Testis (tissue), 3 donors: Measurements from ENCODE around the gene QPCT. TPM values are rescaled to one million over a fixed set of nuclear protein-coding genes. Genes with fewer than 3 reads are reported as not detected.
A peak's percentile ranks its signal among the peaks of the same experiment; 100 is the strongest.

Experiments
- DNase-seq: peaks from one replicate; pipeline ENCODE4 v3.0.0-alpha.2; 2019
- H3K27ac ChIP-seq, 2 donors: fragments of 200-600 bp; sonication (generic); one replicate each; pipeline ENCODE4 v1.5.1; 2019
- H3K27me3 ChIP-seq: fragments of 200-600 bp; sonication (generic); one replicate; pipeline ENCODE4 v1.5.1; 2019
- H3K36me3 ChIP-seq: fragments of 200-600 bp; sonication (generic); one replicate; pipeline ENCODE4 v1.5.1; 2017; ENCODE audit warnings: low read depth; ENCODE audit errors: missing control alignments
- H3K4me1 ChIP-seq: fragments of 200-600 bp; sonication (generic); one replicate; pipeline ENCODE4 v1.5.1; 2019
- H3K4me3 ChIP-seq, 2 donors: fragments of 200-600 bp; sonication (generic); one replicate each; pipeline ENCODE4 v1.5.1; 2017 to 2019
- H3K9me3 ChIP-seq: fragments of 200-600 bp; sonication (generic); one replicate; pipeline ENCODE4 v1.5.1; 2017
- POLR2A ChIP-seq: fragments of 450-650 bp; IDR thresholded peaks from one replicate; pipeline ENCODE4 v1.6.1; 2017; ENCODE audit warnings: antibody characterized with exemption, mild to moderate bottlenecking, moderate library complexity
- WGBS, 2 donors: methylation state at CpG; one replicate each; pipeline ENCODE4 v1.1.5; 2018; 5-methylcytosine and 5-hydroxymethylcytosine counted together
- intact Hi-C: fragments of 100-400 bp; cut with DNase I; formaldehyde crosslinking; loops from one replicate; pipeline ENCODE4 v1.15.1; 2023; ENCODE audit warnings: low total_unique reads
- polyA plus RNA-seq: library from polyadenylated mRNA; stranded (reverse); fragments of 350-450 nt; fragmentation: Illumina TruSeq; extraction: RNeasy Lipid Tissue Mini Kit (QIAGEN cat#74804); gene quantifications from one replicate; pipeline ENCODE4 v1.2.3, GENCODE V29; 2014; ENCODE audit warnings: low read depth, low replicate concordance; ENCODE audit not compliant: insufficient read depth
- total RNA-seq, 2 donors: library from RNA; depleted of rRNA; stranded (reverse); fragments of >200 nt; gene quantifications; one replicate each; pipeline ENCODE4 v1.2.3, GENCODE V29; 2016
- TF ChIP-seq, protein P1 (sequence below), 3 experiments: fragments of 450-650 bp in 2 of 3; fragments of 200-600 bp in 1 of 3; sonication (generic) in 1 of 3; IDR thresholded peaks; one replicate each; pipeline ENCODE4 v1.5.1; 2016 to 2019; ENCODE audit warnings: antibody characterized with exemption in 3 of 3, mild to moderate bottlenecking in 2 of 3, moderate library complexity in 1 of 3

Gene QPCT
- total and polyA plus RNA-seq, 3 donors from 2014 or later: 2.9 to 5.6 (median 3.2) TPM

DNA sequence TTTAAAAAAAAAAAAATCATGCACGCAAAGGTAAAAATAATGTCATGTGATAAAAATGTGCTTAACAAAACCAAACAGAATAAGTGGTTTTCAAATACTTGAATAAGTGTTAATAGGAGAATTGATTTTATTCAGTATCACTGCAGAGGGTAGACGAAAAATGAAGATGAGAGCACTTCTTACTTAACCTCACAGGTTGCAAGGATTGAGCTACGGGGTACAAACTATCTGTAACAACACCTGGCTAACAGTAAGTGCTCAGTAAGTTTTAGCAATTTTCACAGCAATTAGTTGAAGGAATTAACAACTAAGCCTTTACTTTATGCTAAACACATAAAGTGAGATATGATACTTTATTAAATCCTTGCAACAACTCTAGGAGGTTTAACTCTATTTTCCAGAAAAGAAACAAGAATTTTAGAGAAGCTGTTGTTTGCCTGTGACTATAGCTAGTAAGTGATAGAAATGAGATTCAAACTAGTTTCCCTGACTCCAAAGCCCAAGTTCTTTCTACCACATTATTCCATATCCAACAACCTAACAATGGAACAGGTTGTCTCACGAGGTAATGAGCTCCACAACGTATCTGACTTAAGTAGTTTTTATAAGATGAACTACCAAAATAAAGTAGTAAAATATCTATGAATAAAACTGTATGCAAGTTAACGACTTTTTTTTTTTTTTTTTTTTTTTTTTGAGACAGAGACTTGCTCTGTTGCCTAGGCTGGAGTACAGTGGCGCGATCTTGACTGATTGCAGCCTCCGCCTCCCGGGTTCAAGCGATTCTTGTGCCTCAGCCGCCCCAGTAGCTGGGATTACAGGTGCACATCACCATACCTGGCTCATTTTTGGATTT, 24.4 kb upstream of the QPCT start:
- intact Hi-C loops: no loop called here
- TF ChIP-seq, protein P1, sequence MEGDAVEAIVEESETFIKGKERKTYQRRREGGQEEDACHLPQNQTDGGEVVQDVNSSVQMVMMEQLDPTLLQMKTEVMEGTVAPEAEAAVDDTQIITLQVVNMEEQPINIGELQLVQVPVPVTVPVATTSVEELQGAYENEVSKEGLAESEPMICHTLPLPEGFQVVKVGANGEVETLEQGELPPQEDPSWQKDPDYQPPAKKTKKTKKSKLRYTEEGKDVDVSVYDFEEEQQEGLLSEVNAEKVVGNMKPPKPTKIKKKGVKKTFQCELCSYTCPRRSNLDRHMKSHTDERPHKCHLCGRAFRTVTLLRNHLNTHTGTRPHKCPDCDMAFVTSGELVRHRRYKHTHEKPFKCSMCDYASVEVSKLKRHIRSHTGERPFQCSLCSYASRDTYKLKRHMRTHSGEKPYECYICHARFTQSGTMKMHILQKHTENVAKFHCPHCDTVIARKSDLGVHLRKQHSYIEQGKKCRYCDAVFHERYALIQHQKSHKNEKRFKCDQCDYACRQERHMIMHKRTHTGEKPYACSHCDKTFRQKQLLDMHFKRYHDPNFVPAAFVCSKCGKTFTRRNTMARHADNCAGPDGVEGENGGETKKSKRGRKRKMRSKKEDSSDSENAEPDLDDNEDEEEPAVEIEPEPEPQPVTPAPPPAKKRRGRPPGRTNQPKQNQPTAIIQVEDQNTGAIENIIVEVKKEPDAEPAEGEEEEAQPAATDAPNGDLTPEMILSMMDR (IDR thresholded peaks at IDR 0.05): no peak
- no peak for TF ChIP-seq POLR2A
- H3K9me3 ChIP-seq: no peaks in the 10 kb centered on the region
- H3K27me3 ChIP-seq: no peaks in the 10 kb centered on the region
- no peak overlapping the region for H3K4me3 ChIP-seq
- no peak overlapping the region for H3K27ac ChIP-seq
- no peaks in the 10 kb centered on the region for H3K36me3 ChIP-seq
- H3K4me1 ChIP-seq: peaks cover 9% of the 10 kb centered on the region
- no peak for DNase-seq
- WGBS, 2 donors: 90 to 91% methylated on average over 12 of the region's 12 CpGs

DNA sequence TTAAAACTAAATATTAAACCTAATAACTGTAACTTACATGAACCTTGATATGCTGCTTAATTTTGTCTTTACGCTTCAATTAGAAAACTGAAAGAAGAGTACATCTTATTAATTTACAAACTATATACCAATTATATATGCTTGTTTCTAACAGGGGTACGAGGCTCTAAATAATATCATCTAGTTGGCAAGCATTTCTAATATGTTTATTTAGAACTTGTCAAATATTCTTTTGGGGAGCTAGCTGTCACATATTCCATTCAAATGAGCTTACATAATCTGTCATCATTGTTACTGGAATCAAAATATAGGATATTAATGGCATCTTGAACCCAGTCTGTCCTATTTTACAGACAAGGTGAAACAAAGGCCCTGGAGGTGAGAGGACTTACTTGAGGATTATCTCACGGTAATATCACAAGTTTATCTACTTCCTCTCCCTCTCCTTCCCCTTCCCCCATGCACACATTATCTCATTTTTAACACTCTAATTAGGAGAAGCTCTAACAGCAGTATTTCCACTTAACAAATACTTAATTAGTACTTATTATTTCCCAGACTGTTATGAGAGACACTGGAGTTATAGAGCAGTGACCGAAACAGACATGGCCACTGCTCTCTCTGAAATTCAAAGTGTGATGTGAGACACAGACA, 23.3 kb upstream of the QPCT start:
- TF ChIP-seq POLR2A: no peak
- TF ChIP-seq, protein P1 (IDR thresholded peaks at IDR 0.05): no peak
- Histone ChIP-seq H3K27me3 (no peaks in the 10 kb centered on the region), H3K36me3 (no peaks in the 10 kb centered on the region), H3K9me3 (no peaks in the 10 kb centered on the region), H3K4me1 (peaks cover 9% of the 10 kb centered on the region), H3K27ac (no peak overlapping the region), H3K4me3 (no peak overlapping the region)
- intact Hi-C loops: no loop called here
- WGBS, 2 donors: 74 to 87% methylated on average over 4 of the region's 4 CpGs
- no peak for DNase-seq

DNA sequence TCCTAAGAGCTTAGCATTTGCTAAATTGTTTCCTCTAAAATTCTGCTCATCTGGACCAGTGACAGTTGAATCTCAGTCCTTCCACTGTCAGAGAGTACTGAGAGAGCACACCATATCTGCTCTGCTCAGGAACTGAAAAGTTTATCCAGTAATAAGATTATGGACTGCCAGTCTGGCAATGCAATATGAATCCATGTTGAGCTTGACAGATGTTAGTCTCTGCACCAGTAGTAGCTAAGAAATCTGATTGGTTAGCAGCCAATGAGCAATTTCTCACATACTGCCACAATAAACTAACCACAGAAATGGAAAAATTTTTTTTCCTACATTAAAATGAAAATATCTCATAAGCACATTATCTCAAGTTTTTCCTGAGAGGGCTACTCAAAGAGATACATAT, 22.1 kb upstream of the QPCT start:
- no peak for TF ChIP-seq POLR2A
- TF ChIP-seq, protein P1 (IDR thresholded peaks at IDR 0.05): no peak
- intact Hi-C loops: no loop called here
- Histone ChIP-seq H3K4me3 (no peak overlapping the region), H3K36me3 (no peaks in the 10 kb centered on the region), H3K27ac (no peak overlapping the region), H3K27me3 (no peaks in the 10 kb centered on the region), H3K9me3 (no peaks in the 10 kb centered on the region), H3K4me1 (peaks cover 9% of the 10 kb centered on the region)
- DNase-seq: no peak

DNA sequence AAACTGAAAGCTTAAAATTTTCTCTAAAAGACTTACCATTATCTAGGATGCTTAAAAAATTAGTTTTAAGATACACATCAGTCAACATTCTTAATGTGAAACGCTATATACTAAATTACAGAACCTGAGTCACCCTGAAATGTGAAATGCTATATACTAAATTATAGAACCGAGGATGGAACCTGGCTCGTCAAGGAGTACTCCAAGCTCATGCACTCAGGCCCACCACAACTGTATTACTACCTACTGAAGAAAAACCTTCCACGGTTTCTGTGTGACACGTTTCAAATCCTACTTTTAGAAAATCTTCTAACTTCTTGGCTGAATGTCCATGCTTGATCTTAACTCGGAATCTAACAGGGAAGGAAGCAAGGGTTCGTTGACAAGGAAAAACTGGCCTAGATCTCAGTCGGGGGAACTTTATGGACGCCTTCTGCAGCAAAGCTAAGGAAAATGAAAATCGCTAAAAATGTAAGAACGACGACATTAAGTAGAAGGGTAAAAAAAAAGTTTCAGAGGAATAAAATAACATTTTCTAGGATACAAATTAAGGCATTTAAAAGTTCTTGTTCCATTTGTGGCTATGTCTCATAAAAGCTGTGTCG, 21.2 kb upstream of the QPCT start:
- Histone ChIP-seq H3K4me1 (peaks cover 9% of the 10 kb centered on the region), H3K36me3 (no peaks in the 10 kb centered on the region)
- WGBS, 2 donors: 9 to 15% methylated on average over 13 of the region's 13 CpGs

More for the DNA sequence above, 21.2 kb upstream of the QPCT start:
- Histone ChIP-seq H3K27ac (peak overlapping the region; percentile 88 to 95), H3K27me3 (no peaks in the 10 kb centered on the region), H3K9me3 (no peaks in the 10 kb centered on the region), H3K4me3 (peak overlapping the region; percentile 83)
- intact Hi-C loops: no loop called here
- DNase-seq: peak; percentile 21
- TF ChIP-seq, protein P1 (IDR thresholded peaks at IDR 0.05): no peak
- no peak for TF ChIP-seq POLR2A
